B cell (primary cell): ENCODE data around the gene RBMS3.

Source experiments
- EZH2 ChIP-seq: IDR thresholded peaks from 2 replicates; pipeline ENCODE4 v1.6.1; 2012; ENCODE audit warnings: borderline replicate concordance, low read depth, mild to moderate bottlenecking, moderate library complexity, low read length; ENCODE audit not compliant: insufficient read depth, poor library complexity, severe bottlenecking
- TF ChIP-seq, protein P1 (sequence below): fragments of 200-600 bp; IDR thresholded peaks from one replicate; pipeline ENCODE4 v1.8.0; 2022; ENCODE audit warnings: antibody characterized with exemption, mild to moderate bottlenecking

DNA sequence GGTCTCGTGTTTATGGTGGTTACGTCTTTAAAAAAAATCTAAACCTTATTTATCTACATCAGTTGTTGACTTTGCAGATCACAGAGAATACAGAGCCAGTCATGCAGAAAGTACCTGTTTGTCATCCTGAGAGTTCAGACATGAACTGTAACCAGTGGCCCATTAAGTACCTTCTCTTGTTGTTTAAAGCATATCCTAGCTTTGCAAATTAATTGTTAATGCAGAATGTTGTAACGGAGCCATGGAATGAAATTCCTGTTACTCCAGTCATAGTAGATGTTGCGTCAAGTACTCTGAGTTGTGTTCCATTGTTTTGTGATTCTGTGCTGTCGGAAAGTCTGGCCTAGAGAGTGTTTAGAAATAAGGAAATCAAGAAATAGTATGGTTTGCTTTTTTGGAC is 205.2 kb downstream of the RBMS3 start:
- TF ChIP-seq, protein P1, sequence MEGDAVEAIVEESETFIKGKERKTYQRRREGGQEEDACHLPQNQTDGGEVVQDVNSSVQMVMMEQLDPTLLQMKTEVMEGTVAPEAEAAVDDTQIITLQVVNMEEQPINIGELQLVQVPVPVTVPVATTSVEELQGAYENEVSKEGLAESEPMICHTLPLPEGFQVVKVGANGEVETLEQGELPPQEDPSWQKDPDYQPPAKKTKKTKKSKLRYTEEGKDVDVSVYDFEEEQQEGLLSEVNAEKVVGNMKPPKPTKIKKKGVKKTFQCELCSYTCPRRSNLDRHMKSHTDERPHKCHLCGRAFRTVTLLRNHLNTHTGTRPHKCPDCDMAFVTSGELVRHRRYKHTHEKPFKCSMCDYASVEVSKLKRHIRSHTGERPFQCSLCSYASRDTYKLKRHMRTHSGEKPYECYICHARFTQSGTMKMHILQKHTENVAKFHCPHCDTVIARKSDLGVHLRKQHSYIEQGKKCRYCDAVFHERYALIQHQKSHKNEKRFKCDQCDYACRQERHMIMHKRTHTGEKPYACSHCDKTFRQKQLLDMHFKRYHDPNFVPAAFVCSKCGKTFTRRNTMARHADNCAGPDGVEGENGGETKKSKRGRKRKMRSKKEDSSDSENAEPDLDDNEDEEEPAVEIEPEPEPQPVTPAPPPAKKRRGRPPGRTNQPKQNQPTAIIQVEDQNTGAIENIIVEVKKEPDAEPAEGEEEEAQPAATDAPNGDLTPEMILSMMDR: no peak
- no peak for TF ChIP-seq EZH2
